TTC549 (cell line): ENCODE results near the gene SPIN1.

Source experiments
- FAIRE-seq: peaks from 2 replicates; lab custom pipeline; 2012; peaks lifted over from hg19 to GRCh38; lab: Jason Lieb, UNC

Gene SPIN1

GRCh38 chr9:88498880-88499279, 110.6 kb downstream of the SPIN1 start:
- no peak for FAIRE-seq

- no peak for FAIRE-seq
These were observed 112.8 kb downstream of the SPIN1 start for GRCh38 chr9:88501086-88501485.

- no peak for FAIRE-seq
These were observed 114.3 kb downstream of the SPIN1 start for GRCh38 chr9:88502552-88503034.

- no peak for FAIRE-seq
These were observed 115.0 kb downstream of the SPIN1 start for GRCh38 chr9:88503081-88503844.

- FAIRE-seq, result no peak
These were observed 115.9 kb downstream of the SPIN1 start for GRCh38 chr9:88503845-88504764.

GRCh38 chr9:88508326-88508725, 120.1 kb downstream of the SPIN1 start:
- FAIRE-seq, result no peak

- no peak for FAIRE-seq
These were observed 123.7 kb downstream of the SPIN1 start for GRCh38 chr9:88511906-88512305.

- no peak for FAIRE-seq
These were observed 126.0 kb downstream of the SPIN1 start for GRCh38 chr9:88514247-88514646.

GRCh38 chr9:88521308-88521707, 133.1 kb downstream of the SPIN1 start:
- no peak for FAIRE-seq

GRCh38 chr9:88522360-88522759, 134.1 kb downstream of the SPIN1 start:
- FAIRE-seq, result no peak

GRCh38 chr9:88523056-88523455, 134.8 kb downstream of the SPIN1 start:
- FAIRE-seq, result no peak

GRCh38 chr9:88524911-88525310, 136.7 kb downstream of the SPIN1 start:
- FAIRE-seq, result no peak

- no peak for FAIRE-seq
These were observed 139.4 kb downstream of the SPIN1 start for GRCh38 chr9:88527618-88528017.
